D721Med (cell line): ENCODE results near the gene POLR3G.

ENCODE experiments used
- DNase-seq: peaks from one replicate; pipeline ENCODE4 v3.0.0; 2011; ENCODE audit warnings: low spot score; ENCODE audit not compliant: insufficient read length
- FAIRE-seq: peaks from 2 replicates; lab custom pipeline; 2011; peaks lifted over from hg19 to GRCh38; lab: Jason Lieb, UNC
- TF ChIP-seq, protein P1 (sequence below): IDR thresholded peaks from 2 replicates; pipeline ENCODE4 v1.5.1; 2012; ENCODE audit warnings: mild to moderate bottlenecking, control low read depth; ENCODE audit not compliant: insufficient read depth; ENCODE audit errors: missing control alignments

The POLR3G gene

DNA sequence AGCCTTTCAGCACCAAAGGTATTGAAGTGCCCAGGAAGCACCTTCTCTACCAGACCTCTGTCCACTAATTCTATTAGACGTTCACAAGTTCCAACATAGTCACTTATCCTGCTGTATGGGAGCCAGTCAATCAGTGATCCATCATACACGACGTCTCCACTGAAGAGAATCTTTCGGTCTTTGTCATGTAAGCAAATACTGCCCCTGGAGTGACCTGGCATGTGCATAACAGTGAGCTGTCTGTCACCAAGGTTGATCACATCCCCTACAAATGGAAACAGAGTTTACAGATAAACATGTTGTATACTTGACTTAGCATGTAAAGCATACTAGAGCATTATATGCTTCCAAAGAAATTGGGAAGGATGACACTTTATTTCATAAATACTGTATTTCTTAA lies 13.4 kb upstream of the POLR3G start:
- FAIRE-seq (no peak), DNase-seq (no peak)
- TF ChIP-seq, protein P1, sequence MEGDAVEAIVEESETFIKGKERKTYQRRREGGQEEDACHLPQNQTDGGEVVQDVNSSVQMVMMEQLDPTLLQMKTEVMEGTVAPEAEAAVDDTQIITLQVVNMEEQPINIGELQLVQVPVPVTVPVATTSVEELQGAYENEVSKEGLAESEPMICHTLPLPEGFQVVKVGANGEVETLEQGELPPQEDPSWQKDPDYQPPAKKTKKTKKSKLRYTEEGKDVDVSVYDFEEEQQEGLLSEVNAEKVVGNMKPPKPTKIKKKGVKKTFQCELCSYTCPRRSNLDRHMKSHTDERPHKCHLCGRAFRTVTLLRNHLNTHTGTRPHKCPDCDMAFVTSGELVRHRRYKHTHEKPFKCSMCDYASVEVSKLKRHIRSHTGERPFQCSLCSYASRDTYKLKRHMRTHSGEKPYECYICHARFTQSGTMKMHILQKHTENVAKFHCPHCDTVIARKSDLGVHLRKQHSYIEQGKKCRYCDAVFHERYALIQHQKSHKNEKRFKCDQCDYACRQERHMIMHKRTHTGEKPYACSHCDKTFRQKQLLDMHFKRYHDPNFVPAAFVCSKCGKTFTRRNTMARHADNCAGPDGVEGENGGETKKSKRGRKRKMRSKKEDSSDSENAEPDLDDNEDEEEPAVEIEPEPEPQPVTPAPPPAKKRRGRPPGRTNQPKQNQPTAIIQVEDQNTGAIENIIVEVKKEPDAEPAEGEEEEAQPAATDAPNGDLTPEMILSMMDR = no peak

DNA sequence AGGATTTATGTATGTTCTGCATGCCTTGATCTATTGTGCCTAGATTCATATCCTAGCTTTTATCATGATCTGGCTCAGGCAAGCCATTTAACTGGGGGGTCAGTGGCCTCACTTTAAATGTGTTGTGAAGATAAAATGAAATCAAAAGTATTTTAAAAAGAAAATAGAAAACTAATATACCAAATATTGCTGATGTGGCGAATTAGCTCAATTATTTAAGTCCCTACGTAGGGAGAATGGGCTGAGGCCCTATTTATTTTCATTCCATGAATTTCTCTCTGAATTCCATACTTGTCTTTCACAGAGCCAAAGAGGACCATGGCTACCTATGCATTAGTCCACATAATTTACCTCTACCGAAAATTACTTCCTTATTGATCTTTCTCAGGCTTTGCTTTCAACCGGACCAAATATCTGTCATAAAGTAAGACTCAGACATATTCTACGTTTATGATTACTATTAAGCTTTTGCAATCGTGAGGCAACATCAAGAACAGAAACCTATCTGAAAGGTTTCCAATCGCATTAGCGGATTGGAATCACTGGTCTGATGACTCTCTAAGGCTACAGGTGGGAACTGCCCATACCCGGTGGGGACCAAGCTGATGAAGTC lies 1.8 kb upstream of the POLR3G start:
- TF ChIP-seq, protein P1 = no peak
- no peak for DNase-seq
- FAIRE-seq = no peak

DNA sequence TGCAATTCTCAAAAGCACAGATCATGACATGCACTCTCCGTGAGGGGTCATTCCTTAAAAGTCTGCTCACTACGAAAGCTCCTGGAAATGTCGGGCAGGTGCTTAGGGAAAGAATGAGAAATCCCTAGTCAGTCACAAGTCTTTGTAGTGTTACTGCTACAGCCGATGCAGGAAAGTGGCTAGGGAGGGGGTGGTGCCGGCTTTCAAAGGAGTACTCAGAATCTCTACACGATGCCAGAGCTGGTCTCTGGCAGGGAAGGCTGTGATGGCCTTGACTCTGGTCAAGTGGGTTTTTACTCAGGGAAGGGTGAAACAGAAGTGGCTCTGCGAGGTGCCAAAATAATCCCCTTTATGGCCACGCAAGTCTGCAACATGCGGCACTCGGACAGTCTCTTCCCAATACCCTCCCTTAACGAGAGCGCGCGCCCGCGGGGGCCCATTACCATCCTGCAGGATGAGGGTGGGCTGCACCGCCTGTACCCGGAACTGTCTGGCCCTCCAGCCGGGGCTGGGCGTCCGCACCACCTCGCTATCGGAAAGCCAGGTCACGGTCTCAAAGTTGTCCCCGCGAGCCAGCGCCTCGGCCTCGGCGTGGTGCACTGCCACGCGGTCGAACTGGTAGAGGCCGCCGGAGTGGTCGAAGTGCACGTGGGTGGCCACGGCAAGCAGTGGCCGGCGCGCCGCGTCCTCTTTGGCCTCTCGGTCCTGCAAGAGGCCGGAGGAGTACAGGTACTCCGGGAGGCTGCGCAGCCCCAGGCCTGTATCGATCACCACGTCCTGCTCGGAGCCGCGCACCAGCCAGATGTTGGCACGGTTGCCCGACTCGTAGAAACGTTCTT lies 1.0 kb upstream of the POLR3G start:
- DNase-seq = no peak
- TF ChIP-seq, protein P1 = no peak
- no peak for FAIRE-seq

DNA sequence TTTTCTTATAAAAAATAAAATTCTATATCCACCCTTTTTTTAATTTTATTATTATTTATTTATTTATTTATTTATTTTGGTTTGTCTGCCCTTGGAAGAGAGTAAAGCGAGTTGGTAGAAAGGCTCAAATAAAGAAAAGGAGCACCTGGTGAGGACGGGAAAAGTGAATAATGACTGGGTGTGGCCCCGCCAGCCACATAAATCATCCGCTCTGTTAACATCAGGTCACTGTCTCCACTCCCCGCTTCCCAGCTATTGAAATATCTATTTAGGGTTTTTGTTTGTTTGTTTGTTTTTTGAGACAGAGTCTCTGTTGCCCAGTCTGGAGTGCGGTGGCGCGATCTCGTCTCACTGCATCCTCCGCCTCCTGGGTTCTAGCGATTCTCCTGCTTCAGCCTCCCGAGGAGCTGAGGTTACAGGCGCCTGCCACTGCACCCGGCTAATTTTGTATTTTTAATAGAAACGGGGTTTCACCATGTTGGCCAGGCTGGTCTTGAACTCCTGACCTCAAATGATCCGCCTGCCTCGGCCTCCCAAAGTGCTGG lies 844 bp downstream of the POLR3G start:
- TF ChIP-seq, protein P1 = no peak
- FAIRE-seq = no peak
- DNase-seq = no peak

DNA sequence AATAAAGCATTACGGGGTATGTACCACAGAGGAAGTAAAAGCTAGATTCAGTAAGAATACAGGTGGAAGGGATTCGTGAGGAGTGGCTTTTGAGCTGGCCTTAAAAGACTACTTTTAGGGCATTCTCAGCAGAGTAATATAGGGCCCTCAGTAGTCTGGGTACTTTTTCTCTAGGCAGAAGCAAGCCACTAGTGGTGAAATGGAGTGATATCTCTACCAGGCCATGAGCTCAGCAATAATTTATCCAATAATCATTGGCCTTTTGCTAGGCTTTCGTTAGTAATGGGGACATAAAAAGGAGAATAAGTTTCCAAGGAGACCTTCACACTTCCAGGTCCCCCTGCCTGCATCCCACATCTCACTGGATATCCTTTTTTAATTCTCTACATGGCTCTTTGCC lies 1.7 kb downstream of the POLR3G start:
- TF ChIP-seq, protein P1 = no peak
- DNase-seq (no peak), FAIRE-seq (no peak)

DNA sequence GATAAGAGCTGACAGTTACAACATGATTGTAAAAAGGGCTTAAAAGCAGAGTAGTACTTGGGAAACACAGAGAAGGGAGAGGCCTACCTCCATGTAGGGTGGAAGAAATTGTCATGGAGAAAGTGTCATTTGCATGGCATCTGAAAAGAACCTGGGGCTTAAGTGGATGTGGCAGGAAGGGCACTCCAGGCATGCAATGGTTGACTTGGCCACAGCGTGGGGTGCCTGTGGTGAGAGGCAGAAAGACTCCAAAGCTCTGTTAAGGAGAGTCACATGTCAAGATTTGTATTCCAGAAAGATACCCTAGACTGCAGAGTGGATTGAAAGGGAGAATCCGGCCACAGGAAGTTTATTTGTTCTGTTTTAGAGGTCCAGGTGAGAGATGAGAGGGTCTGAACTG lies 2.4 kb downstream of the POLR3G start:
- DNase-seq (no peak), FAIRE-seq (no peak)
- TF ChIP-seq, protein P1 = no peak
